Ovary (tissue), 3 donors: ENCODE measurements around the gene GRID1.

ENCODE experiments used
- CTCF ChIP-seq, 3 donors: fragments of 450-650 bp in 2 of 3; fragments of 200-600 bp in 1 of 3; IDR thresholded peaks; one replicate each; pipeline versions ENCODE4 v1.5.1 to v1.8.0; 2016 to 2022; ENCODE audit warnings: antibody characterized with exemption in 3 of 3, mild to moderate bottlenecking in 1 of 3
- EP300 ChIP-seq: sonication (generic); formaldehyde crosslinking; IDR thresholded peaks from one replicate; pipeline ENCODE4 v1.6.1; 2017; ENCODE audit warnings: antibody characterized with exemption
- donor health status: DM: no; HTN: no; CAD: no.

GRCh38 chr10:86283466-86284287, 82.9 kb downstream of the GRID1 start:
- TF ChIP-seq CTCF (IDR thresholded peaks at IDR 0.05) = no peak
- TF ChIP-seq EP300 = no peak
